AG09309 (cell line): ENCODE data around the gene IGFBP2.

Source experiments
- DNase-seq: peaks from one replicate; pipeline ENCODE4 v3.0.0-alpha.2; 2010; ENCODE audit warnings: low read depth
- H3K4me3 ChIP-seq: 2 replicates; pipeline ENCODE4 v1.5.1; 2011; ENCODE audit warnings: mild to moderate bottlenecking, low read depth, low read length, moderate library complexity; ENCODE audit not compliant: control insufficient read depth
- CTCF ChIP-seq: IDR thresholded peaks from 2 replicates; pipeline ENCODE4 v1.5.1; 2011; ENCODE audit warnings: mild to moderate bottlenecking, low read depth, low read length, inconsistent platforms; ENCODE audit not compliant: insufficient read depth, control insufficient read depth; ENCODE audit errors: missing control alignments

The IGFBP2 gene

GRCh38 chr2:216695401-216695821 lies 62.2 kb downstream of the IGFBP2 start, which contains the start of gene IGFBP5:
Gene IGFBP5, minus strand, starts transcription at chr2:216695549. Its CDS starts 774 bp downstream, at chr2:216694775.
- peak; percentile 38 for DNase-seq
- TF ChIP-seq CTCF: no peak
- peak within 1 kb of the TSS; percentile 28 for H3K4me3 ChIP-seq

GRCh38 chr2:216696321-216696720 lies 63.1 kb downstream of the IGFBP2 start:
- no peak for TF ChIP-seq CTCF
- DNase-seq: no peak
- no peak overlapping the region for H3K4me3 ChIP-seq

DNA sequence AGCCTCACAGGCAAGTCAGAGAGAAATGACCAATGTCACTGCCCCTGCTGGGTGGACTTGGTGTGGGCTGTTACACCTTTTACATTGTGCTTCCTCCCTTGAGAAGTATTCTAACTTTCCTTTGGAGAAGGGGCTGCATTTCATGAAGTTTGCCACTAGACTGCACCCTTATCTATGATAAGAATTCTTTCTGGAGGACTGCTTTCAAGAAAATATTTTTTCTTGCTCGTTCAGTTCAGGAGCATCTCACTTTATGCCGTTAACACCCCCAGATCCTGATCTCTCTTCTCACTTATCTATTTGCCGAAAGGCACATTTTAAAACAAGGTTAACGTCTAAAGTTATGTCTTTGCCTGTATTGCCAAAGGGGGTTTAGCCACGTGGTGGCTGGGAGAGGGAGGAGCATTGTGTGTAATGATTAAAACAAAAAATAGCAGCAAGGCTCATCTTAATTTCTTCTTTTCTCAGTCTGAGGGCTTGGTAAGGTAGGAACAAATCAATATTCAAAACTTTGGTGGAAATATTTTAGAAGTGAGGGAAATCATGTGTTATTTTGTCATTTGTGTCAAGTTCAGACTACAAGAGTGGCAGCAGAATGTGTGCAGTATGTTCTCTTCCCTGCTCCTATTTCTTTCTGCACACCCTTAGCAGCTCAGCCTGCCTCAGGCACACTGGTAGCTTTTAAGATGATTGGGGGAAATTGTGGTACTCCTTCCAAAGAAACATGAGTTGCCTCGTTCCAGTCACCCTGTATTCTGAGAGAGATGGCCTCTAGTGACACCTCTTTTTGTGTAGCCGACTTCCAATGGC lies 63.7 kb downstream of the IGFBP2 start:
- no peak overlapping the region for H3K4me3 ChIP-seq
- DNase-seq: no peak
- TF ChIP-seq CTCF: peak; percentile 71

GRCh38 chr2:216698293-216698692 lies 65.1 kb downstream of the IGFBP2 start:
- no peak for DNase-seq
- H3K4me3 ChIP-seq: no peak overlapping the region
- no peak for TF ChIP-seq CTCF

- H3K4me3 ChIP-seq: no peak overlapping the region
- DNase-seq: peak; percentile 46
- peak; percentile 73 for TF ChIP-seq CTCF
These were observed 65.7 kb downstream of the IGFBP2 start for GRCh38 chr2:216698895-216699294.

DNA sequence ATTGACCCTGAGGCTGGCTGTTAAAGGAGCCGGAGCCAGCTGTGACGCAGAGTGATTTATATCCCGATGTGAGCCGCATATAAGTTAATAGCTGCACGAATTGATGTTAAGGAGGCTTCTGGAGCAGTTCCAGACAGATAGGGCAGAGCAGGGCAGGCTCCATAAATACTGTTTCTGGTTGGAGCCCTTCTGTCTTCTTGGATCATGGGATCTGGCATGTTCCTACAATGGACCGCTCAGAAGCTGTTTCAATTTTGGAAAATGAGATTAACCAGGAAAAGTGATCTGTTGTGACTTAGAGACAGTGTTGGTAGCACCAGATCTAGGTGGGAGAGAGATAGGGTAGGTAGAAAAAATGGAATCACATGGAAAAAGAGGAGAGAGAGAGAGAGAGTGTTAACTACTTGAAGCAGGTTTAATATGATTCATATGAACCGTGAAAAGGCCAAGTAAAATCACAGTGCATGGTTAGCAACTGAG lies 66.9 kb downstream of the IGFBP2 start:
- no peak for DNase-seq
- H3K4me3 ChIP-seq: no peak overlapping the region
- TF ChIP-seq CTCF: no peak
